ENCODE results near the gene NEXN.

- no peak for TF ChIP-seq CTCF (IDR thresholded peaks at IDR 0.05)
- no peak for TF ChIP-seq POLR2A (IDR thresholded peaks at IDR 0.05)
These were observed 81.8 kb downstream of the NEXN start for GRCh38 chr1:77970192-77970591.

Measured in right lobe of liver (tissue), 4 donors.